Vagina (tissue), 2 donors: ENCODE results near the gene MPPED1. TPM values are rescaled to one million over a fixed set of nuclear protein-coding genes. Genes with fewer than 3 reads are reported as not detected.

Experiments used
- DNase-seq, 2 donors: peaks; one replicate each; pipeline ENCODE4 v3.0.0-alpha.2; 2017; ENCODE audit errors: extremely low spot score in 2 of 2
- H3K27ac ChIP-seq: fragments of 200-600 bp; sonication (generic); one replicate; pipeline ENCODE4 v1.5.1; 2019
- H3K27me3 ChIP-seq: fragments of 200-600 bp; sonication (generic); one replicate; pipeline ENCODE4 v1.5.1; 2019
- H3K36me3 ChIP-seq, 2 donors: fragments of 200-600 bp; sonication (generic); one replicate each; pipeline ENCODE4 v1.5.1; 2017 to 2019
- H3K4me1 ChIP-seq: fragments of 200-600 bp; sonication (generic); one replicate; pipeline ENCODE4 v1.5.1; 2019
- H3K4me3 ChIP-seq, 2 donors: fragments of 200-600 bp; sonication (generic); 1 replicate in 1 of 2; 2 replicates in 1 of 2; pipeline ENCODE4 v1.5.1; 2016 to 2019
- H3K9me3 ChIP-seq: fragments of 200-600 bp; sonication (generic); one replicate; pipeline ENCODE4 v1.5.1; 2019
- CTCF ChIP-seq, 3 experiments: fragments of 450-650 bp in 2 of 3; fragments of 200-600 bp in 1 of 3; sonication (generic) in 1 of 3; IDR thresholded peaks; one replicate each; pipeline ENCODE4 v1.5.1; 2017 to 2019; ENCODE audit warnings: antibody characterized with exemption in 3 of 3, mild to moderate bottlenecking in 2 of 3, moderate library complexity in 2 of 3
- POLR2A ChIP-seq, 2 donors: fragments of 450-650 bp; IDR thresholded peaks; one replicate each; pipeline ENCODE4 v1.6.1; 2017; ENCODE audit warnings: antibody characterized with exemption in 2 of 2, mild to moderate bottlenecking in 2 of 2, moderate library complexity in 2 of 2
- POLR2AphosphoS5 ChIP-seq, 2 donors: sonication (generic); formaldehyde crosslinking; IDR thresholded peaks; one replicate each; pipeline ENCODE4 v1.9.0; 2017; ENCODE audit warnings: antibody characterized with exemption in 2 of 2, mild to moderate bottlenecking in 2 of 2, low read depth in 1 of 2; ENCODE audit not compliant: insufficient read depth in 1 of 2
- intact Hi-C: fragments of 100-400 bp; cut with DNase I; formaldehyde crosslinking; loops from one replicate; pipeline ENCODE4 v1.15.1; 2023
- total RNA-seq: library from RNA; depleted of rRNA; stranded (reverse); fragments of >200 nt; gene quantifications from one replicate; pipeline ENCODE4 v1.2.3, GENCODE V29; 2016

Gene MPPED1
- total RNA-seq, 1 donor from 2014 or later, result 0.49 TPM

DNA sequence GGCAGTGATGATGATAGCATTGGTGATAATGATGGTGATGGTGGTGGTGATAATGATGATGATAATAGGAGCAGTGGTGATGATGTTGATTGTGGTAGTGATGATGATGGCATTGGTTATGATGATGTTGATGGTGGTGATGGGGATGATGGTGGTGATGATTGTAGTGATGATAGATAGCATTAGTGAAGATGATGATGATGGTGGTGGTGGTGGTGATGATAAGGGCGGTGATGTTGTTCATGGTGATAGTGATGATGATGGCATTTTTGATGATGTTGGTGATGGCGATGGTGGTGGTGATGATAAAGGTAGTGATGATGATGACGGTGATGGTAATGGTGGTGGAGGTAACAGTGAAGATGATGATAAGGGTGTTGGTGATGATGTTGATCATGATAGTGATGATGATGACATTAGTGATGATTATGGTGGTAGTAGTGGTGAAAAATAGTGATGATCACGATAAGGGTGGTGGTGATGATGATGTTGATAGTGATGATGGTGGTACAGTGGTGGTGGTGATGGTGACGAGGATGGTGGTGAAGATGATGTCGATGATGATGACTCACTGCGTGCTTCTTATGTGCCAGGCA is 93.0 kb downstream of the MPPED1 start:
- H3K9me3 ChIP-seq, result no peaks in the 10 kb centered on the region
- no peak overlapping the region for H3K4me3 ChIP-seq
- no peak overlapping the region for H3K27ac ChIP-seq
- H3K36me3 ChIP-seq, result no peaks in the 10 kb centered on the region
- DNase-seq, result no peak
- H3K4me1 ChIP-seq, result no peaks in the 10 kb centered on the region
- TF ChIP-seq POLR2A (IDR thresholded peaks at IDR 0.05), result no peak
- TF ChIP-seq POLR2AphosphoS5 (IDR thresholded peaks at IDR 0.05; ENCODE audit: insufficient read depth in 1 of 2, low read depth in 1 of 2), result no peak
- TF ChIP-seq CTCF (IDR thresholded peaks at IDR 0.05), result no peak
- no peaks in the 10 kb centered on the region for H3K27me3 ChIP-seq
- intact Hi-C loops, result no loop called here

GRCh38 chr22:43505423-43505822 is 93.6 kb downstream of the MPPED1 start:
- H3K36me3 ChIP-seq, result no peaks in the 10 kb centered on the region
- DNase-seq, result no peak
- no peak overlapping the region for H3K27ac ChIP-seq
- H3K27me3 ChIP-seq, result no peaks in the 10 kb centered on the region
- intact Hi-C loops, result no loop called here
- no peak overlapping the region for H3K4me3 ChIP-seq
- H3K4me1 ChIP-seq, result no peaks in the 10 kb centered on the region
- TF ChIP-seq POLR2AphosphoS5 (IDR thresholded peaks at IDR 0.05; ENCODE audit: insufficient read depth in 1 of 2, low read depth in 1 of 2) (no peak), CTCF (IDR thresholded peaks at IDR 0.05) (no peak), POLR2A (IDR thresholded peaks at IDR 0.05) (no peak)
- no peaks in the 10 kb centered on the region for H3K9me3 ChIP-seq

- intact Hi-C loops, result no loop called here
- no peak overlapping the region for H3K4me3 ChIP-seq
- DNase-seq, result no peak
- no peaks in the 10 kb centered on the region for H3K27me3 ChIP-seq
- TF ChIP-seq CTCF (IDR thresholded peaks at IDR 0.05), result no peak
- TF ChIP-seq POLR2AphosphoS5 (IDR thresholded peaks at IDR 0.05; ENCODE audit: insufficient read depth in 1 of 2, low read depth in 1 of 2), result no peak
- no peak for TF ChIP-seq POLR2A (IDR thresholded peaks at IDR 0.05)
- H3K27ac ChIP-seq, result no peak overlapping the region
- H3K36me3 ChIP-seq, result no peaks in the 10 kb centered on the region
- H3K4me1 ChIP-seq, result no peaks in the 10 kb centered on the region
- H3K9me3 ChIP-seq, result no peaks in the 10 kb centered on the region
Measured at GRCh38 chr22:43505896-43506295, 94.1 kb downstream of the MPPED1 start.

- no peak for DNase-seq
- TF ChIP-seq CTCF (IDR thresholded peaks at IDR 0.05), result no peak
- TF ChIP-seq POLR2AphosphoS5 (IDR thresholded peaks at IDR 0.05; ENCODE audit: insufficient read depth in 1 of 2, low read depth in 1 of 2), result no peak
- TF ChIP-seq POLR2A (IDR thresholded peaks at IDR 0.05), result no peak
- intact Hi-C loops, result no loop called here
- Histone ChIP-seq H3K27ac (no peak overlapping the region), H3K36me3 (no peaks in the 10 kb centered on the region), H3K4me3 (no peak overlapping the region), H3K9me3 (no peaks in the 10 kb centered on the region), H3K27me3 (no peaks in the 10 kb centered on the region), H3K4me1 (no peaks in the 10 kb centered on the region)
Measured at GRCh38 chr22:43506487-43506886, 94.7 kb downstream of the MPPED1 start.

GRCh38 chr22:43507235-43507634 is 95.4 kb downstream of the MPPED1 start:
- TF ChIP-seq POLR2AphosphoS5 (IDR thresholded peaks at IDR 0.05; ENCODE audit: insufficient read depth in 1 of 2, low read depth in 1 of 2) (no peak), CTCF (IDR thresholded peaks at IDR 0.05) (no peak), POLR2A (IDR thresholded peaks at IDR 0.05) (no peak)
- H3K4me3 ChIP-seq, result no peak overlapping the region
- H3K27me3 ChIP-seq, result no peaks in the 10 kb centered on the region
- H3K4me1 ChIP-seq, result no peaks in the 10 kb centered on the region
- intact Hi-C loops, result no loop called here
- DNase-seq, result no peak
- no peaks in the 10 kb centered on the region for H3K36me3 ChIP-seq
- H3K27ac ChIP-seq, result no peak overlapping the region
- H3K9me3 ChIP-seq, result no peaks in the 10 kb centered on the region
